Right renal pelvis (tissue), 4 donors: ENCODE results near the gene ATG12. TPM values are rescaled to one million over a fixed set of nuclear protein-coding genes. Genes with fewer than 3 reads are reported as not detected.
A peak's percentile ranks its signal among the peaks of the same experiment; 100 is the strongest.
"Not testable (repeated sequence)": the region's sequence is repeated elsewhere in the genome, so short reads cannot be mapped to it uniquely, and the experiment has no call there.

Experiments used
- DNase-seq, 4 donors: peaks; one replicate each; pipeline ENCODE4 v3.0.0-alpha.2; 2013; ENCODE audit warnings: low read depth in 4 of 4, low spot score in 3 of 4, missing footprints in 1 of 4
- polyA plus RNA-seq, 4 donors: library from polyadenylated mRNA; unstranded; fragments of 120-200 nt; gene quantifications; one replicate each; pipeline ENCODE4 v1.2.1, GENCODE V29; 2013; ENCODE audit not compliant: insufficient read length in 4 of 4

ATG12 gene
- polyA plus RNA-seq, 4 donors: 43.3 to 56.2 (median 50.7) TPM

DNA sequence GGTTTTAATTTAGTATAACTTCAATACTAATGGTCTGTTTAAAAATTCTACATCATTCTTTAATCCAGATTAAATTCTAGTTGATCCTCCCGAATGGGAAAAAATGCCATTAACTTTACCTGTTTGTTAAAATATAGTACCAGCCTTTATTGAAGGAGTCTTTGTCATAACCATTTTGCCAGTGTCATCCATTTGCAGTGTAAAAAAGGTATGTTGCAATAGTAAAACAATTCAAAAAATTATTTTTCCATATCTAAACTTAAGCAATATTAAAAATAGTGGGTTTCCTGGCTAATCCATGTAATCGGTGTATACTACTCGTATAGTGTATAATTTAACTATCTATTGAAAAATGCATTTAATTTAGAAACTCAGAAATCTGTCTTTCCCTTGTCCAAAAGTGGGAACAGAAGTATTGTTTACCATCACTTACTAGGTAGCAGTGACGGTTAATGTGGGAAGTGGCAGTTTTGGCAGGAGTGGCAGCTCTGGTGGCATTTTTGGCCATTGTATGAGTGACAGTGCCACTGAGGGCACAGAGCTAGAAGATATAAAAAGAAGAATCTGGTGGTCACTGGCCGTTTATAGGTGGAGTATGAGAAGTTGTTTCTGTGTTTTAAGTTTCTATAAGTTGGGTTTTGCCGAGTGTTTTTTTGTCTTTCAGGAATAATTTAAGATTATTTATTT lies 2.2 kb upstream of the ATG12 start:
- no peak for DNase-seq

GRCh38 chr5:115842952-115843351 lies 1.6 kb upstream of the ATG12 start:
- DNase-seq: no peak

GRCh38 chr5:115842089-115842935 lies 947 bp upstream of the ATG12 start:
- DNase-seq: peak in 1 of 4 donors; percentile 47

GRCh38 chr5:115840873-115841272 lies 492 bp downstream of the ATG12 start:
- no peak for DNase-seq

GRCh38 chr5:115838885-115839518 lies 2.4 kb downstream of the ATG12 start:
- DNase-seq: no peak

DNA sequence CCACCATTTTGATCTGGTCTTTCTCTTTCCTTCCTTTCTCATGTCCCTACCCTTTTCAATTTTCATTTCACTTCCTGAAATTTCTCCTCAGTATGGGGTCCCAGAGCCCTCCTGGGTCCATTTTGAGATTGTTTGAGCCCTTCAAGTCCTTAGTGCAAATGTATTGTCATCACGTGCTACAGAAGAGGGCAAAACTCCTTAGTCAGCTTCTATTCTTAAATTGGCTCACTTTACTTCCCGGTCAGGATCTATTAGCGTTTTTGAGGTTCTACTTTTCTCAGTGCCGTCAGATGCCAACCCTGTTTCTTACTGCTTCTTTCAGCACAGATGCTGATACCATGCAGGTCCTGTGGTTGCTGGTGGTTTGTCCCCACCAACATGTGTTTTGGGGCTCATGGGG lies 5.9 kb downstream of the ATG12 start:
- no peak for DNase-seq

DNA sequence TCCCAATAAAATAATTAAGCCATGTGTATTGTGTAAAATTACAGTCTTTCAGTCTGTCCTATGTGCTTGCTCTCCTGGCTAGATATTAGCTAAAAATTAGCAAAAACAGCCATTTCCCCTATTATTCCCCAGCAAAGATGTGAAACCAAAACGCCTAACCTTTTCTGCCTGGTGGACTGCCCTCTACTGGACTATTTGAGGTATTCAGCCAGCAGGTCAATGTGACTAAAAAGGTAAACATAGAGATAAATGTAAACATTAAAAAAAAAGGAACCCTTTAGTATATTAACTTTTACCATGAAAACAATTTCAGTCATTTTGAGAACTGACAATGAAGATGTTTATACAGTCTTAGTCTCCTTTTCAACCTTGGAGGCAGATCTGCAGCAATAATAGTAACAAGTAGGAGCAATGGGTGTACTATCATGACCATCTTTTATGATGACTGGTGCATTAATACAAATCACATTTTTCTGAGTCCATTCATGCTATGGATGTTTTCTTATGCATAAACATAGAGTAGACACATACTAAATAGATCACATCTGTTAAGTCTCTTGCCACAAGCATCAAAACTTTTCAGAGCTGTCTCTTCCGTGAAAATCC lies 10.1 kb downstream of the ATG12 start:
- DNase-seq: no peak

GRCh38 chr5:115829913-115830312 lies 11.5 kb downstream of the ATG12 start:
- no peak for DNase-seq

DNA sequence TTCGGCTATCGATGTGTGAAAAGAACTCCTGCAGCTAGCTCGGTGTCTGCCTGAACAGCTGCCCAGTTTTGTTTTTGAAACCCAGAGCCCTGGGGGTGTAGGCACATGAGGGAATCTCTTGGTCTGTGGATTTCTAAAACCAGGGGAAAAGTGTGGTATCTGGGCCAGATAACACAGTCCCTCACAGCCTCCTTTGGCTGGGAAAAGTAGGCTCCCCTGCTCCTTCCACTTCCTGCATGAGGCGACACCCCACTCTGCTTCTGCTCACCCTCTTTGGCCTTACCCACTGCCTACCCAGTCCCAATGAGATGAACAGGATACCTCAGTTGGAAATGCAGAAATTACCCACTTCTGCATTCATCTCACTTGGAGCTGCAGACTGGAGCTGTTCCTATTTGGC lies 15.4 kb downstream of the ATG12 start:
- no peak for DNase-seq

DNA sequence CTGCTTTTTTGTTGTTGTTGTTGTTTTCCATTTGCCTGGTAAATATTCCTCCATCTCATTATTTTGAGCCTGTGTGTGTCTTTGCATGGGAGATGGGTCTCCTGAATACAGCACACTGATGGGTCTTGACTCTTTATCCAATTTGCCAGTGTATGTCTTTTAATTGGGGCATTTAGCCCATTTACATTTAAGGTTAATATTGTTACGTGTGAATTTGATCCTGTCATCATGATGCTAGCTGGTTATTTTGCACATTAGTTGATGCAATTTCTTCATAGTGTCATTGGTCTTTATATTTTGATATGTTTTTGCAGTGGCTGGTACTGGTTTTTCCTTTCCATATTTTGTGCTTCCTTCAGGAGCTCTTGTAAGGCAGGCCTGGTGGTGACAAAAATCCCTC lies 16.4 kb downstream of the ATG12 start:
- not testable (repeated sequence) for DNase-seq

GRCh38 chr5:115820846-115821245 lies 20.5 kb downstream of the ATG12 start:
- DNase-seq: no peak

- DNase-seq: no peak
Measured at GRCh38 chr5:115818821-115819220, 22.5 kb downstream of the ATG12 start.

DNA sequence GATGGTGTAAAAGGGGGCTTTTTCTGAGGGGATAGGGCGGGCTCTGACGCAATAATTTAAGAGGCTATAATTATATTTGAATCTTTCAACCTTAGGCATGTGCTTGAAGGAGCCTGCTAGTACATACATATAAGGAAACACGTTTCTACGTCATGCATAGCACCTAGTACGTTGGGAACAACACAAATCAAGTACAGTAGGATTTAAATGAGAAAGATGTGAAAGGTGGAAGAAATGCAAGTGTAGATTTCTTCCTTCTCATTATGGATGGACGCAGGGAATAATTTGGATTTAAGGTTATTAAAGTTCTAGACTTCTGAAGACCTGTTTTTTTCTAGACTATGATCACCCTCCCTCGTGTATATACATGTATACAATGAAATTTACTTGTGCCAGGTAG lies 24.0 kb downstream of the ATG12 start:
- no peak for DNase-seq

DNA sequence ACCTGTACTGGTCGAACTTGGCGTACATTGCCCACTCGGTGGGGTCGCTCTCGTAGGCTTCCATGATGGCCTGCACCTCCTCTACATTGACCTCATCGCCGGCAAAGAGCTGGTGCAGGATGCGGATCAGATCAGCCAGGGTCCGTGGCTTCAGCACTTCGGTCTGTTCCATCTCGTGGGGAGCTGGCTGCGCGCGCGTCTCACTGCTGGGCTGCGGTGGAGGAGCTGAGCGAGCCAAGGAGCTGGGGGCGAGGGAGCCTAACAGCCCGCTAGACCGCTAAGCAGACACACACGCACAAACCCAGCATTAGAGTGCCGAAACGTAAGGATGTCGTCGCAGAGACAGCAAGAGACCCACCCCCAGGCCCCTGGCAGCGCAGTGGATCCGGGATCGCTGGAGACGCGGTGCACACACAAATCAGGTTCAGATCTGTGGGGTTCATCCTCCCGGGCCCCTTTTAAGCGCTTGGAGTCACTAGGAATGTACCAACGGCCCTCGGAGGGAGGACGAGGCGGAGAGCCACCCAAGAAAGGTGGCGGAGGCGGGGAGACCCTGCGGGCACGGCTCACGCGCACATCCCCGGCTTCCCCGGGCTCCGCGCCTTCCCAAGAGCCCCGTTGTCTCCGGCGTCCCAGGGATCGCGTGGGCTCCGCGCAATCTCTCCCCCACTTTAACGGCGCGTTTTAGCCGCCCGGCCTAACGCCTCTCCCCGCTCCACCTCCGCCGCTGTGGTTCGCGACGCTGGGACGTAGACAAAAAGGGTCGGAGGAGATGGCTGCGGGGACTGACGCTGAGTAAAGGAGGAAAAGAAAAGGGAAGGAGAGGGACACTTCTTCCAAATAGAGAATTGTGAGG lies 24.9 kb downstream of the ATG12 start, which contains the start of gene CDO1:
TSS of gene CDO1 (minus strand) at position 434 of the 856 bp plus-strand sequence. CDS start at position 172, 262 bp downstream.
- DNase-seq: peak in 3 of 4 donors; percentile 59 to 72 (median 68)

DNA sequence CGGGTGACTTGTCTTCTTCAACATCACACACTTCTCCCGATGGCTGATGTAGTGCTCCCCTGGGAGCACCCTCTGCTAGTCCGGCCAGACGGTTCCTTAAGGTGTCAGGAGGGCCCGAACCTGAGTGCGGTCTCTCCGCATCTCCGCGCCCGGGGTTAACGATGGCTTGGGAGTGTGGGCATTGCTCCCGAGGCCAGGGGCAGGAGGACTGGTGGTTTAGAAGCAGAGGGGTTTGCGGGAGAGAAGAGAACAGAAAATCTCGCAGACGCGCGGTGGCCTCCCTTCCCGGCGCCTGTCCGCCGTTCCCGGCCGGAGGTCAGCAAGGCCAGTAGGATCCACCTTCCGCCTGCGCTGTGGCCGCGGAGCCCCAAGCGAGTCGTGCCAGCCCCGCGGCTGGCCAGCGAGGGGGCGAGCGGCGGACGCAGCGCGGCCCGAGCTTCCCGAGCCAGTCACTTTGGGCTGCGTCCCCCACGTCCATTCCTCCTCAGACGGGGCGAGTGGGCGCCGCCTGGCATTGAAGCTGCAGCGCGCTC lies 25.6 kb downstream of the ATG12 start:
- peak in 1 of 4 donors; percentile 37 for DNase-seq

DNA sequence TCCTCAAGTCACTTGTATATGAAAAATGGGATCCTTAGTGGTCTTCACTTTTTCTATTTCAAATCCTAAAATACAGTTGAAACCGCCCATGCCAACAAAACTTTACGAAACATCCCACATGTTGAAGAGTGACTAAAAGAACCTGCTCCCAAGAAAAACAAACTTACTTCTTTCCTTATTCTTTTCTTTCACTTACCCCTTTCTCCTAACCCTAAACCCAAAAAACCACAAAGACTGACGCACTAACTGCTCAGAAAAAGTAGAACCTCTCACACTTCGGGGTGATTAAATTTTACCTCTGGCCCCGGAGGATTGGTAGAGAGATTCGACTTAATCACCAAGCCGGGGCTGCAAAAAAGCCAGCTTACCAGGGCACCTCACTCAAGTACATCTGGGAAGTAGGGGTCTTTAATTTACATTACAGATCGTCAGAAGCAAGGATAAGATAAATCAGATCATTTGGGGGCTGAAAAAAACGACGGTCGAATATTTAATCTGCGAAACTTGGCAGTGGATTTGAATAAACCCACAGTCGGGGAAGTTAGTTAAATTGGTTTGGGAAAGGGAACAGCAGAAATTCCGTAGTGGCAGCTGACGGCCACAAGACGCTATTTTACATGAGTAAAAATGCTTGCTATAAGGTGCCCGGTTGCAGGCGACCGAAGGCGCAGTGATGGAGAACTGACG lies 26.2 kb downstream of the ATG12 start:
- peak in 1 of 4 donors; percentile 34 for DNase-seq

DNA sequence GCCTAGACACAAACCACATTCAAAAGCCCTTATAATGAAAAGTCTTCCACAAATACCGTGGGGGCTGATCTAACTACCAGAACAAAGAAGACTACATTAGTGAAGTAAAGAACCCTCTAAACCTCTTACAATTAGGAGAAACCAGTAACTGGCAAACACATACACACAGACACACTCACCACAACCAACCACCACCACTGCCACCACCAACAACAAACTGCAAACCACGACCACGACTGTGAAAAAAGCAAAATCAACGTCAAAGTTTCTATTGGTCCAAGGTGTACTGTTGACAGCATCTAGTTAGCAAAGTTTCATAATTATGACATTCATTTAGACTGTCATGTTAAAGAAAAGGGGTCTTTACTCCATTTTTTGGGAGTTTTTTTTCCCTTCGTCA lies 27.6 kb downstream of the ATG12 start:
- no peak for DNase-seq

- no peak for DNase-seq
Measured at GRCh38 chr5:115812372-115812771, 29.0 kb downstream of the ATG12 start.

DNA sequence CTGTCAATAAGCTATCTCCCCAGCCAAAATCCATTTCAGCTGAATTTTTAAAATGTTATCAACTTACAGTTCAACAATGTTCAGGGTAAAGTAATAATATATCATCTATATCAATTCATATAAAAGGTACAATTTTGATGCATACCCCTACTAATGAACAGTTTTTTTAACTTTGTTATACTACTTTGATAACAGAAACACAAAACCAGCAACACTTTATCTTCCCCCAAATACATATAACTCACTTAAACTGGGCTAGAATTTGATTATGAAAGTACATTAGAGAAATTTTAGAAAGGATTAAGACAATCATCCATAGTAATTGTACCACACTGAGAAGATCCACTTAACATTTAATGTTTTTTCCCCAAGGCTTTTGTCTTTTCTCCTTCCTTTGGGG lies 30.0 kb downstream of the ATG12 start:
- DNase-seq: no peak
